HEK293 (cell line): ENCODE measurements around the gene INPP4B.

ENCODE experiments used
- CTCF ChIA-PET: fragments of 350-600 bp; formaldehyde crosslinking; extraction: SDS; loops from one replicate; lab custom pipeline; 2021; ENCODE audit warnings: antibody characterized with exemption; lab: Yijun Ruan, JAX
- POLR2A ChIA-PET: fragments of 300-600 bp; formaldehyde crosslinking; extraction: SDS; loops from one replicate; lab custom pipeline; 2020; ENCODE audit warnings: antibody characterized with exemption, inconsistent platforms; lab: Yijun Ruan, JAX
- H3K27ac ChIP-seq: fragments of 200-500 bp; sonication (Bioruptor generic); 2 replicates; pipeline ENCODE4 v1.5.1; 2014; ENCODE audit warnings: low read depth, low read length, control low read depth, inconsistent platforms; ENCODE audit errors: extremely low read depth
- H3K36me3 ChIP-seq, 2 experiments: fragments of 200-500 bp in 1 of 2; sonication (Bioruptor generic) in 1 of 2; 1 replicate in 1 of 2; 2 replicates in 1 of 2; pipeline ENCODE4 v1.5.1; 2014 to 2017; ENCODE audit warnings: inconsistent platforms in 2 of 2, low read length in 2 of 2; ENCODE audit not compliant: control insufficient read depth in 2 of 2, insufficient read depth in 1 of 2
- H3K4me1 ChIP-seq: fragments of 200-500 bp; sonication (Bioruptor generic); 2 replicates; pipeline ENCODE4 v1.5.1; 2014; ENCODE audit warnings: mild to moderate bottlenecking, low read length, inconsistent platforms; ENCODE audit not compliant: control insufficient read depth, insufficient read depth
- H3K4me3 ChIP-seq: 2 replicates; pipeline ENCODE4 v1.5.1; 2011; ENCODE audit warnings: low read depth, mild to moderate bottlenecking, control low read depth, low read length, moderate library complexity
- H3K9me3 ChIP-seq: fragments of 200-500 bp; sonication (Bioruptor generic); 2 replicates; pipeline ENCODE4 v1.5.1; 2014; ENCODE audit warnings: low read depth, low read length, inconsistent platforms; ENCODE audit not compliant: control insufficient read depth, insufficient read depth
- AEBP2 ChIP-seq: fragments of 450-650 bp; formaldehyde crosslinking; IDR thresholded peaks from 2 replicates; pipeline ENCODE4 v1.5.1; 2016; ENCODE audit warnings: missing biosample characterization, missing genetic modification characterization, borderline replicate concordance
- KLF7 ChIP-seq: fragments of 450-650 bp; formaldehyde crosslinking; IDR thresholded peaks from 2 replicates; pipeline ENCODE4 v1.5.1; 2016; ENCODE audit warnings: missing biosample characterization, missing genetic modification characterization, borderline replicate concordance
- MEIS1 ChIP-seq: sonication (generic); formaldehyde crosslinking; IDR thresholded peaks from 2 replicates; pipeline ENCODE4 v1.8.1; 2022; ENCODE audit warnings: missing genetic modification reagents, mild to moderate bottlenecking, borderline replicate concordance
- ZBTB1 ChIP-seq: fragments of 450-650 bp; formaldehyde crosslinking; IDR thresholded peaks from 2 replicates; pipeline ENCODE4 v1.5.1; 2016; ENCODE audit warnings: missing biosample characterization, missing genetic modification characterization
- ZBTB44 ChIP-seq: fragments of 450-650 bp; IDR thresholded peaks from 2 replicates; pipeline ENCODE4 v1.5.1; 2018; ENCODE audit warnings: missing biosample characterization, mild to moderate bottlenecking, missing genetic modification characterization
- ZNF10 ChIP-seq: fragments of 450-650 bp; formaldehyde crosslinking; IDR thresholded peaks from 2 replicates; pipeline ENCODE4 v1.5.1; 2017; ENCODE audit warnings: missing biosample characterization, missing genetic modification characterization
- ZNF148 ChIP-seq: fragments of 450-650 bp; formaldehyde crosslinking; IDR thresholded peaks from 2 replicates; pipeline ENCODE4 v1.5.0; 2017; ENCODE audit warnings: missing biosample characterization, missing genetic modification characterization, borderline replicate concordance
- ZNF280D ChIP-seq: fragments of 450-650 bp; formaldehyde crosslinking; IDR thresholded peaks from 2 replicates; pipeline ENCODE4 v1.5.1; 2016; ENCODE audit warnings: missing biosample characterization, missing genetic modification characterization
- ZNF311 ChIP-seq: fragments of 450-650 bp; formaldehyde crosslinking; IDR thresholded peaks from 2 replicates; pipeline ENCODE4 v1.5.1; 2017; ENCODE audit warnings: missing biosample characterization, missing genetic modification characterization, borderline replicate concordance
- ZNF350 ChIP-seq: fragments of 450-650 bp; formaldehyde crosslinking; IDR thresholded peaks from 2 replicates; pipeline ENCODE4 v1.5.0; 2017; ENCODE audit warnings: missing biosample characterization, mild to moderate bottlenecking, missing genetic modification characterization
- ZNF354C ChIP-seq: fragments of 450-650 bp; formaldehyde crosslinking; IDR thresholded peaks from 2 replicates; pipeline ENCODE4 v1.5.1; 2016; ENCODE audit warnings: missing biosample characterization, missing genetic modification characterization, low read depth, borderline replicate concordance
- ZNF362 ChIP-seq: fragments of 450-650 bp; formaldehyde crosslinking; IDR thresholded peaks from 2 replicates; pipeline ENCODE4 v1.5.1; 2016; ENCODE audit warnings: missing biosample characterization, missing genetic modification characterization
- ZNF518A ChIP-seq: fragments of 450-650 bp; formaldehyde crosslinking; conservative IDR thresholded peaks from 2 replicates; pipeline ENCODE4 v1.5.1; 2016; ENCODE audit warnings: low read depth, missing biosample characterization, missing genetic modification characterization
- ZNF521 ChIP-seq: fragments of 450-650 bp; formaldehyde crosslinking; IDR thresholded peaks from 2 replicates; pipeline ENCODE4 v1.5.1; 2017; ENCODE audit warnings: missing biosample characterization, mild to moderate bottlenecking, missing genetic modification characterization
- ZNF530 ChIP-seq: fragments of 450-650 bp; formaldehyde crosslinking; IDR thresholded peaks from 2 replicates; pipeline ENCODE4 v1.5.1; 2016; ENCODE audit warnings: low read depth, missing biosample characterization, missing genetic modification characterization
- ZNF571 ChIP-seq: fragments of 450-650 bp; formaldehyde crosslinking; IDR thresholded peaks from 2 replicates; pipeline ENCODE4 v1.5.0; 2017; ENCODE audit warnings: missing biosample characterization, missing genetic modification characterization
- ZSCAN30 ChIP-seq: fragments of 450-650 bp; IDR thresholded peaks from 2 replicates; pipeline ENCODE4 v1.5.1; 2018; ENCODE audit warnings: missing biosample characterization, mild to moderate bottlenecking, missing genetic modification characterization, moderate library complexity

The INPP4B gene

GRCh38 chr4:142334931-142335330 is 511.2 kb downstream of the INPP4B start:
- TF ChIP-seq ZBTB1 (no peak), ZBTB44 (tag by site-specific recombination) (no peak), ZNF362 (tag by site-specific recombination) (no peak), KLF7 (tag by site-specific recombination) (no peak), ZNF354C (no peak), ZNF10 (tag by site-specific recombination) (no peak), ZSCAN30 (tag by site-specific recombination) (no peak)
- Histone ChIP-seq H3K4me1 (no peaks in the 10 kb centered on the region), H3K27ac (no peak overlapping the region), H3K4me3 (no peak overlapping the region), H3K9me3 (no peaks in the 10 kb centered on the region), H3K36me3 (no peaks in the 10 kb centered on the region)
- CTCF ChIA-PET: no interaction called here
- POLR2A ChIA-PET: no interaction called here

GRCh38 chr4:142331646-142332045 is 514.5 kb downstream of the INPP4B start:
- H3K36me3 ChIP-seq: no peaks in the 10 kb centered on the region
- no peak overlapping the region for H3K4me3 ChIP-seq
- H3K9me3 ChIP-seq: no peaks in the 10 kb centered on the region
- no peak overlapping the region for H3K27ac ChIP-seq
- POLR2A ChIA-PET: interaction anchor here (0.6 kb wide), 1 partner anchor 162 kb away, joined by 4 read pairs; no protein-coding TSS in a partner anchor
- CTCF ChIA-PET: interaction anchor here (0.6 kb wide), 2 partner anchors 939 to 1474 kb away, joined by 4 to 6 read pairs; no protein-coding TSS in a partner anchor
- H3K4me1 ChIP-seq: no peaks in the 10 kb centered on the region
- no peak for TF ChIP-seq ZNF571 (tag by site-specific recombination)
- TF ChIP-seq ZNF311 (tag by site-specific recombination): no peak
- no peak for TF ChIP-seq ZSCAN30 (tag by site-specific recombination)
- TF ChIP-seq MEIS1 (CRISPR knock-in tag): no peak
- no peak for TF ChIP-seq ZNF350 (tag by site-specific recombination)
- TF ChIP-seq ZNF521 (tag by site-specific recombination): no peak
- TF ChIP-seq ZNF518A (tag by site-specific recombination): no peak
- no peak for TF ChIP-seq ZNF280D (tag by site-specific recombination)
- TF ChIP-seq ZNF148: no peak
- TF ChIP-seq AEBP2 (tag by site-specific recombination): no peak
- TF ChIP-seq ZNF530: no peak
